T-helper 1 cell treated with Interleukin-12 subunit alpha and Interleukin-12 subunit beta and Interleukin-4 antibody, amounts not matched to agents 30 ng/mL and 1 ng/mL, for 36 hours (primary cell): ENCODE measurements around the gene MUS81. TPM values are rescaled to one million over a fixed set of nuclear protein-coding genes. Genes with fewer than 3 reads are reported as not detected.

ENCODE experiments used
- intact Hi-C: fragments of 100-400 bp; cut with micrococcal nuclease; formaldehyde crosslinking; loops from one replicate; pipeline ENCODE4 v1.15.1; 2024
- total RNA-seq: library from RNA; stranded (reverse); gene quantifications from 2 replicates; pipeline ENCODE4 v1.2.3, GENCODE V29; 2022

MUS81 gene
- total RNA-seq, 1 donor from 2014 or later, result 103 TPM

- intact Hi-C loops, result no loop called here
These were observed 51.7 kb downstream of the MUS81 start for GRCh38 chr11:65911682-65912568.

GRCh38 chr11:65912845-65913244 lies 52.6 kb downstream of the MUS81 start:
- intact Hi-C loops, result no loop called here

- intact Hi-C loops, result loop anchor here (5.0 kb wide), 1 partner anchor 253 kb away; the partner anchor contains the start of gene RELA
These were observed 55.0 kb downstream of the MUS81 start for GRCh38 chr11:65915101-65915820.

GRCh38 chr11:65915821-65916251 lies 55.6 kb downstream of the MUS81 start:
- intact Hi-C loops, result loop anchor here (5.0 kb wide), 1 partner anchor 254 kb away; the partner anchor contains the start of gene RELA

Other genes with a start within 250 kb of the MUS81 start
- 94.4 and 96.1 TPM in 2 replicates for gene MAP3K11, start 246.2 kb upstream of the MUS81 start, total RNA-seq
- 61.8 and 66.4 TPM in 2 replicates for gene PCNX3, start 244.7 kb upstream of the MUS81 start, total RNA-seq
- gene SIPA1, start 222.3 kb upstream of the MUS81 start, total RNA-seq, result 177 and 181 TPM in 2 replicates
- gene RELA, start 197.5 kb upstream of the MUS81 start, total RNA-seq, result 106 and 112 TPM in 2 replicates
- gene KAT5, start 148.2 kb upstream of the MUS81 start, total RNA-seq, result 69.8 and 83.5 TPM in 2 replicates
- 82.4 and 82.8 TPM in 2 replicates for gene RNASEH2C, start 139.6 kb upstream of the MUS81 start, total RNA-seq
- gene AP5B1, start 79.5 kb upstream of the MUS81 start, total RNA-seq, result 18.0 and 18.1 TPM in 2 replicates
- gene OVOL1, start 73.4 kb upstream of the MUS81 start, total RNA-seq, result not detected in 2 replicates
- gene SNX32, start 26.5 kb upstream of the MUS81 start, total RNA-seq, result 2.3 and 2.9 TPM in 2 replicates
- 1,611 and 1,643 TPM in 2 replicates for gene CFL1, start 2.3 kb upstream of the MUS81 start, total RNA-seq
- 7.2 TPM in 2 replicates for gene EFEMP2, start 12.4 kb downstream of the MUS81 start, total RNA-seq
- 28.8 and 29.5 TPM in 2 replicates for gene CTSW, start 19.4 kb downstream of the MUS81 start, total RNA-seq
- gene FIBP, start 28.0 kb downstream of the MUS81 start, total RNA-seq, result 85.3 and 88.7 TPM in 2 replicates
- 46.9 and 47.7 TPM in 2 replicates for gene CCDC85B, start 30.2 kb downstream of the MUS81 start, total RNA-seq
- gene FOSL1, start 40.0 kb downstream of the MUS81 start, total RNA-seq, result 3.0 and 6.0 TPM in 2 replicates
- gene C11orf68, start 58.6 kb downstream of the MUS81 start, total RNA-seq, result 29.3 and 29.5 TPM in 2 replicates
- gene DRAP1, start 59.0 kb downstream of the MUS81 start, total RNA-seq, result 160 and 165 TPM in 2 replicates
- gene TSGA10IP, start 85.0 kb downstream of the MUS81 start, total RNA-seq, result not detected in 2 replicates
- 82.5 and 84.9 TPM in 2 replicates for gene SART1, start 101.3 kb downstream of the MUS81 start, total RNA-seq
- 48.8 and 53.5 TPM in 2 replicates for gene EIF1AD, start 141.7 kb downstream of the MUS81 start, total RNA-seq
- 217 and 224 TPM in 2 replicates for gene BANF1, start 142.1 kb downstream of the MUS81 start, total RNA-seq
- 0.59 and 0.66 TPM in 2 replicates for gene CST6, start 151.6 kb downstream of the MUS81 start, total RNA-seq
- 0.32 TPM in 1 of 2 replicates, not detected in the other for gene CATSPER1, start 166.0 kb downstream of the MUS81 start, total RNA-seq
- not detected in 2 replicates for gene GAL3ST3, start 188.7 kb downstream of the MUS81 start, total RNA-seq
- gene SF3B2, start 191.9 kb downstream of the MUS81 start, total RNA-seq, result 218 and 235 TPM in 2 replicates
- 90.5 and 91.2 TPM in 2 replicates for gene PACS1, start 209.8 kb downstream of the MUS81 start, total RNA-seq